ENCODE results near the gene MT1H.

The MT1H gene

DNA sequence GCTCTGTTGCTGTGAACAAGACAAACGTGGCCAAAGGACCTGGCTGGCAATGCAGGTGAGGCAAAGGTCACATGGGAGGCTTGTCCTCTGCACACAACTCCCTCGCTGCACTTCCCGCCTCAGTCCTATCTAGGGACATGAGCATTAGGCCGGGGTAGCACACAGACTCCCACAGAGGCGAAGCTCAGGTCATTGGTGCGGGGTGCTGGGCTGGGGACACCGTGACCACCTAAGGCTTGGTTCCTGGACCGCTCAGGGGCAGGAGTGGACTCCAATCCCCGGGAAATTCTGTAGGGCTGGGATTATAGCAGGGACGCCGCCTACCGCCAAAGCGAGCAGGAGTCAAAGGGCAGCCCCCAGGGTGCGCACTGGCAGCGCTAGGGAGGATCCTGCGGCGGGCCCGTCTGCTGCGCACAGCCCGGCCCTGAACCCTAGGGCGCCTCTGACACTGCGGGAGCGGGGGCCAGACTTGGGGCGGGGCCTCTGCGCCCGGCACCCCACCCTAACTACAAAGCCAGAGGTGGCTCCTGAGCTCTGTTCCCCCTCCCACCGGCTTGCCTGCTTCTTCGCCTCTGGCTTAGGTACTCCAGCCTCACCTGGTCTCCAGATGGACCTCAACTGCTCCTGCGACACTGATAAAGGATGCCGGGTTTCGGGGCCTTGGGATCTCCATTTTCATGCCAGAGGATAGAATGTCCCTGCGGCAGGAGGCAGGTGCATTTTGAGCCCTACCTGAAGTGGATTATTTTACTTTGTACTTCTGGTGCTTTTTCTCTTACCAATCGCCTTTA, 21.8 kb upstream of the MT1H start:
- H3K9me3 ChIP-seq (ENCODE audit: control insufficient read depth, low read length): no peaks in the 10 kb centered on the region
- no peak overlapping the region for H3K9ac ChIP-seq
- TF ChIP-seq, protein P1, sequence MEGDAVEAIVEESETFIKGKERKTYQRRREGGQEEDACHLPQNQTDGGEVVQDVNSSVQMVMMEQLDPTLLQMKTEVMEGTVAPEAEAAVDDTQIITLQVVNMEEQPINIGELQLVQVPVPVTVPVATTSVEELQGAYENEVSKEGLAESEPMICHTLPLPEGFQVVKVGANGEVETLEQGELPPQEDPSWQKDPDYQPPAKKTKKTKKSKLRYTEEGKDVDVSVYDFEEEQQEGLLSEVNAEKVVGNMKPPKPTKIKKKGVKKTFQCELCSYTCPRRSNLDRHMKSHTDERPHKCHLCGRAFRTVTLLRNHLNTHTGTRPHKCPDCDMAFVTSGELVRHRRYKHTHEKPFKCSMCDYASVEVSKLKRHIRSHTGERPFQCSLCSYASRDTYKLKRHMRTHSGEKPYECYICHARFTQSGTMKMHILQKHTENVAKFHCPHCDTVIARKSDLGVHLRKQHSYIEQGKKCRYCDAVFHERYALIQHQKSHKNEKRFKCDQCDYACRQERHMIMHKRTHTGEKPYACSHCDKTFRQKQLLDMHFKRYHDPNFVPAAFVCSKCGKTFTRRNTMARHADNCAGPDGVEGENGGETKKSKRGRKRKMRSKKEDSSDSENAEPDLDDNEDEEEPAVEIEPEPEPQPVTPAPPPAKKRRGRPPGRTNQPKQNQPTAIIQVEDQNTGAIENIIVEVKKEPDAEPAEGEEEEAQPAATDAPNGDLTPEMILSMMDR (IDR thresholded peaks at IDR 0.05): no peak
- H3K79me2 ChIP-seq: no peaks in the 10 kb centered on the region
- H3K36me3 ChIP-seq (ENCODE audit: control insufficient read depth, insufficient read depth, low read length): no peaks in the 10 kb centered on the region
- H2AFZ ChIP-seq: no peak overlapping the region
- H3K27me3 ChIP-seq (ENCODE audit: control insufficient read depth, insufficient read depth, low read length): no peaks in the 10 kb centered on the region
- H3K27ac ChIP-seq: no peak overlapping the region
- H3K4me1 ChIP-seq: peaks cover 4% of the 10 kb centered on the region
- H3K4me3 ChIP-seq (ENCODE audit: low read depth, low read length): no peak overlapping the region
- no peak overlapping the region for H3K4me2 ChIP-seq (ENCODE audit: low read length)

DNA sequence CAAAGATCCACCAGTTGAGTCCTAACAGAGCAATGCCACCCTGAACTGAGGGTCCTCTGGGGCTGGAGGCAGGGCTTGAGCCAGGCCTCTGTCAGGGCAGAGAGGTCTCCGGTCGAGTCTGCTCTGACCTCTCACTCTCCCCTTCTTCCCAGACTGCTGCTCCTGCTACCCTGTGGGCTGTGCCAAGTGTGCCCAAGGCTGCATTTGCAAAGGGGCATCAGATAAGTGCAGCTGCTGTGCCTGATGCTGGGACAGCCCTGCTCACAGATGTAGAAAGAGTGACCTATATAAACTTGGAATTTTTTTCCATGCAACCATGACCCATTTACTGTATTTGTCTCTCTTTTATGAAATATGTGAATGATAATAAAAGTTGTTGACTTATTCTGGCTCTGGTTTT, 20.3 kb upstream of the MT1H start:
- Histone ChIP-seq H3K9me3 (ENCODE audit: control insufficient read depth, low read length) (no peaks in the 10 kb centered on the region), H3K27ac (no peak overlapping the region), H3K79me2 (no peaks in the 10 kb centered on the region), H3K4me2 (ENCODE audit: low read length) (no peak overlapping the region), H2AFZ (no peak overlapping the region), H3K27me3 (ENCODE audit: control insufficient read depth, insufficient read depth, low read length) (no peaks in the 10 kb centered on the region), H3K4me1 (no peaks in the 10 kb centered on the region), H3K36me3 (ENCODE audit: control insufficient read depth, insufficient read depth, low read length) (no peaks in the 10 kb centered on the region), H3K9ac (no peak overlapping the region), H3K4me3 (ENCODE audit: low read depth, low read length) (no peak overlapping the region)
- TF ChIP-seq, protein P1 (IDR thresholded peaks at IDR 0.05): no peak

DNA sequence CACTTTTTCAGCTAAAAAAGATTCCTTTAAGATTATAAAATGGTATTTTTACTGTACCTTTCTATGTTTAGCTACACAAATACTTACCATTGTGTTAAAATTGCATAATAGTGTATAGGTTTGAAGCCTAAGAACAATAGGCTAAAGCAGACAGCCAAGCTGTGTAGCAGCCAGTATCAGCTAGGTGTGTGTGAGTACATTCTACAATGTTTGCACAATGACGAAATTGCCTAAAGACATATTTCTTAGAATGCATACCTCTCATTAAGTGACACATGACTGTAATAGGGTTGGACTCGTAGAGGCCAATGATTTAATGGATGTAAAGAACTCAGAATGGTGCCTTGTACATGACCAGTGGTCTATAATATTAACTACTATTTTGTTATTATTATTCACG, 19.8 kb upstream of the MT1H start:
- Histone ChIP-seq H3K4me1 (no peaks in the 10 kb centered on the region), H3K79me2 (no peaks in the 10 kb centered on the region), H3K9ac (no peak overlapping the region), H3K27ac (no peak overlapping the region), H2AFZ (no peak overlapping the region), H3K4me2 (ENCODE audit: low read length) (no peak overlapping the region), H3K27me3 (ENCODE audit: control insufficient read depth, insufficient read depth, low read length) (no peaks in the 10 kb centered on the region), H3K4me3 (ENCODE audit: low read depth, low read length) (no peak overlapping the region), H3K36me3 (ENCODE audit: control insufficient read depth, insufficient read depth, low read length) (no peaks in the 10 kb centered on the region), H3K9me3 (ENCODE audit: control insufficient read depth, low read length) (no peaks in the 10 kb centered on the region)
- TF ChIP-seq, protein P1 (IDR thresholded peaks at IDR 0.05): no peak

DNA sequence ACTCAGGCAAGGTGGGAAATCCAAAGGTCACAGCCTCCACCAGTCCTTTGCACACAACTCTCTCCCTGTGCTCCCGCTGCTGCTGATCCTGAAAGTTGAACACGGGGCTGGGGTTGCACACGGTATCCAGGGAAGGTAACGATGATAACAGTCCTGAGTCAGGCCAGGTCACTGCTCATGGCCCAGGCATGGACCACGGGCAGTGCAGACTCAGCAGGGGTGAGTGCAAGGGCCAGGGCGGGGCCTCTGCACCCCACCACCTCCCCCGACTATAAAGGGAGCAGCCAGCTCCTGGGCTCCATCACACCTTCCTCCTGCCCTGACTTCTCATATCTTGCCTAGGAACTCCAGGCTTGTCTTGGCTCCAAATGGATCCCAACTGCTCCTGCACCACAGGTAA, 18.0 kb upstream of the MT1H start, which contains the start of gene MT1B:
TSS of gene MT1B (plus strand) at position 301 of the 400 bp plus-strand sequence. CDS start at position 369, 68 bp downstream.
- Histone ChIP-seq H3K36me3 (ENCODE audit: control insufficient read depth, insufficient read depth, low read length) (no peaks in the 10 kb centered on the region), H3K79me2 (no peaks in the 10 kb centered on the region), H3K4me1 (peaks cover 3% of the 10 kb centered on the region), H3K27ac (no peak within 1 kb of the TSS), H3K9ac (no peak within 1 kb of the TSS), H3K9me3 (ENCODE audit: control insufficient read depth, low read length) (no peaks in the 10 kb centered on the region), H3K27me3 (ENCODE audit: control insufficient read depth, insufficient read depth, low read length) (no peaks in the 10 kb centered on the region), H3K4me2 (ENCODE audit: low read length) (no peak within 1 kb of the TSS), H3K4me3 (ENCODE audit: low read depth, low read length) (no peak within 1 kb of the TSS), H2AFZ (no peak within 1 kb of the TSS)
- TF ChIP-seq, protein P1 (IDR thresholded peaks at IDR 0.05): no peak

DNA sequence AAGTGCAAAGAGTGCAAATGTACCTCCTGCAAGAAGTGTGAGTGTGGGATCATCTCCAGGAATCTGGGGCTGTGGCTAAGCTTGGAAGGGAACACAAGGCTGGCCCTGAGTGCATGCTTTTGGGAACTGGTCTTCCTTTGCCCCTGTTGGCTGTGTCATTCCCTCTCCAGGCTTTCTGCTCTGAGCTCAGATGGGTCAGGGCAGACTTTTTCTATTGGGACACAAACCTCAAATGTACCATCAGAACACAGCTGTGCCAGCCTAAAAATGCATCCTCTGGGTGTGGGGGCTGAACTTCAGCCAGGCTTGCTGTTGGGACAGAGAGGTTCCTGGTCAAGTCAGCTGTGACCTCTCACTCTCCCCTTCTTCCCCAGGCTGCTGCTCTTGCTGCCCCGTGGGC, 17.0 kb upstream of the MT1H start:
- Histone ChIP-seq H2AFZ (no peak overlapping the region), H3K4me3 (ENCODE audit: low read depth, low read length) (no peak overlapping the region), H3K9me3 (ENCODE audit: control insufficient read depth, low read length) (no peaks in the 10 kb centered on the region), H3K27me3 (ENCODE audit: control insufficient read depth, insufficient read depth, low read length) (no peaks in the 10 kb centered on the region), H3K79me2 (no peaks in the 10 kb centered on the region), H3K4me1 (peaks cover 3% of the 10 kb centered on the region), H3K27ac (no peak overlapping the region), H3K9ac (no peak overlapping the region), H3K36me3 (ENCODE audit: control insufficient read depth, insufficient read depth, low read length) (no peaks in the 10 kb centered on the region), H3K4me2 (ENCODE audit: low read length) (no peak overlapping the region)
- TF ChIP-seq, protein P1 (IDR thresholded peaks at IDR 0.05): no peak
